COLO668 (cell line): ENCODE results near the gene MEP1B.

Experiments
- DNase-seq: peaks from one replicate; lab custom pipeline; 2025; ENCODE audit not compliant: unreplicated experiment; lab: John Stamatoyannopoulos, UW

MEP1B gene

DNA sequence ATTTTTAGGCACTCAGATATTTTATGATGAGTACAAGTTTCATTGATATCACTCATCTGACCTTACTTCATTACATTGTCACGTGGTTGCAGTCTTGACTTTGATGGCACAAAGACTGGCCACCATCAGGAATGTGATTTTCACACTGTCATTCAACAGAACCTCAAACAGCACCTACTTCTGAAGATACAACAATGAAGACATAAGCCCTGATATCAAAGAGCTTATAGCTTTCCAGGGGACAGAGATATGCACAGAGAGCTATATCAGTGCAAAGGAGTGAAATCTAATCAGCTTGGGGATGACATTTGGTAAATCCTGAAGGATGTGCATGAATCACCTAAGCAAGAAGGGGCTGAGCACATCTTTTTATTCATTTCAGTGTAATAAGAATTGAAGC lies 72.3 kb downstream of the MEP1B start:
- no peak for DNase-seq

GRCh38 chr18:32264401-32264800 lies 74.6 kb downstream of the MEP1B start:
- DNase-seq, result no peak

GRCh38 chr18:32267463-32267862 lies 77.6 kb downstream of the MEP1B start:
- no peak for DNase-seq
